SK-N-SH (cell line): ENCODE measurements around the gene PLEKHA6.

Experiments used
- CHD2 ChIP-seq: fragments of 150-350 bp; IDR thresholded peaks from 2 replicates; pipeline ENCODE4 v1.6.1; 2018; ENCODE audit warnings: low read length; ENCODE audit not compliant: partially characterized antibody
- ELF1 ChIP-seq: IDR thresholded peaks from 2 replicates; pipeline ENCODE4 v1.4.0; 2012
- TF ChIP-seq, protein P1 (sequence below): fragments of 200-600 bp; sonication (generic); IDR thresholded peaks from 2 replicates; pipeline ENCODE4 v1.6.1; 2017; ENCODE audit warnings: antibody characterized with exemption, mild to moderate bottlenecking, moderate library complexity

DNA sequence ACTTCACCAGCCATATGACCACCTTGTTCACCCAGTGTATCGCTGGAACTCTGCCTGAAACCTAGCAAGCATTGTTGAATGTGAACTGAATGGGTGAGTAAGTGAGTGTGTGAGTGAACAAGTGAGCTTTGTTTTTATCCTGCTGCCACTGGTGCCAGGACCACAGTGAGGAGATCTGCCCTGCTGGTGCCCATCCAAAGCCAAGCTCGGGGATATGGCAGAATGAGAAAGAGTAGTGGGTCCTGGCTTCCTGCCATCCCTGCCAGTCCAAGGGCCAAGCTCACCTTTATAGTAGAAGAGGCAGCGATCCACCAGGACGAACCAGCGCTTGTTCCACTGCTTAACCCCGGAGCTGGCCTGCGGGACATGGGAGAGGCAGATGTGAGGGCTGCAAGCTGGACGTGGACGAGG lies 92.5 kb downstream of the PLEKHA6 start:
- TF ChIP-seq, protein P1, sequence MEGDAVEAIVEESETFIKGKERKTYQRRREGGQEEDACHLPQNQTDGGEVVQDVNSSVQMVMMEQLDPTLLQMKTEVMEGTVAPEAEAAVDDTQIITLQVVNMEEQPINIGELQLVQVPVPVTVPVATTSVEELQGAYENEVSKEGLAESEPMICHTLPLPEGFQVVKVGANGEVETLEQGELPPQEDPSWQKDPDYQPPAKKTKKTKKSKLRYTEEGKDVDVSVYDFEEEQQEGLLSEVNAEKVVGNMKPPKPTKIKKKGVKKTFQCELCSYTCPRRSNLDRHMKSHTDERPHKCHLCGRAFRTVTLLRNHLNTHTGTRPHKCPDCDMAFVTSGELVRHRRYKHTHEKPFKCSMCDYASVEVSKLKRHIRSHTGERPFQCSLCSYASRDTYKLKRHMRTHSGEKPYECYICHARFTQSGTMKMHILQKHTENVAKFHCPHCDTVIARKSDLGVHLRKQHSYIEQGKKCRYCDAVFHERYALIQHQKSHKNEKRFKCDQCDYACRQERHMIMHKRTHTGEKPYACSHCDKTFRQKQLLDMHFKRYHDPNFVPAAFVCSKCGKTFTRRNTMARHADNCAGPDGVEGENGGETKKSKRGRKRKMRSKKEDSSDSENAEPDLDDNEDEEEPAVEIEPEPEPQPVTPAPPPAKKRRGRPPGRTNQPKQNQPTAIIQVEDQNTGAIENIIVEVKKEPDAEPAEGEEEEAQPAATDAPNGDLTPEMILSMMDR, result no peak
- no peak for TF ChIP-seq CHD2
- TF ChIP-seq ELF1, result no peak
